SK-N-SH (cell line): ENCODE data around the gene TRMT44. TPM values are rescaled to one million over a fixed set of nuclear protein-coding genes. Genes with fewer than 3 reads are reported as not detected.

ENCODE experiments used
- CTCF ChIA-PET: fragments of 300-600, 350-600 bp; formaldehyde crosslinking; extraction: SDS; loops from one replicate; lab custom pipeline; 2021; lab: Yijun Ruan, JAX
- POLR2A ChIA-PET: fragments of 350-600 bp; sonication (Branson Sonifier 250); formaldehyde crosslinking; extraction: SDS; loops from one replicate; lab custom pipeline; 2020; ENCODE audit warnings: antibody characterized with exemption, inconsistent platforms; lab: Yijun Ruan, JAX
- DNase-seq: peaks from one replicate; pipeline ENCODE4 v3.0.0; 2012
- H2AFZ ChIP-seq: fragments of 200-600 bp; sonication (generic); 2 replicates; pipeline ENCODE4 v1.8.1; 2016; ENCODE audit warnings: antibody characterized with exemption, mild to moderate bottlenecking, low read depth
- H3F3A ChIP-seq: fragments of 200-600 bp; sonication (generic); replicated peaks from 2 replicates; pipeline ENCODE3; 2016; ENCODE audit warnings: antibody characterized with exemption, mild to moderate bottlenecking; ENCODE audit not compliant: insufficient read depth
- H3K27ac ChIP-seq, 2 experiments: fragments of 200-500 bp in 1 of 2; fragments of 200-600 bp in 1 of 2; sonication (Bioruptor generic) in 1 of 2; sonication (generic), shearing (Covaris generic) in 1 of 2; 2 replicates each; pipeline versions ENCODE4 v1.5.1 to v1.6.1; 2014 to 2016; ENCODE audit warnings: low read depth in 2 of 2, inconsistent platforms in 1 of 2, low read length in 1 of 2, mild to moderate bottlenecking in 1 of 2, mixed read lengths in 1 of 2
- H3K27me3 ChIP-seq: fragments of 200-600 bp; sonication (generic), shearing (Covaris generic); 2 replicates; pipeline ENCODE4 v1.6.1; 2016; ENCODE audit warnings: mixed run types; ENCODE audit not compliant: insufficient read depth
- H3K36me3 ChIP-seq, 2 experiments: fragments of 200-500 bp in 1 of 2; fragments of 200-600 bp in 1 of 2; sonication (Bioruptor generic) in 1 of 2; sonication (generic) in 1 of 2; replicated peaks in 1 of 2; 2 replicates each; pipeline versions ENCODE3 to v1.5.1; 2014 to 2016; ENCODE audit warnings: low read length in 1 of 2, mild to moderate bottlenecking in 1 of 2; ENCODE audit not compliant: insufficient read depth in 2 of 2, control insufficient read depth in 1 of 2
- H3K4me1 ChIP-seq, 2 experiments: fragments of 200-500 bp in 1 of 2; fragments of 200-600 bp in 1 of 2; sonication (Bioruptor generic) in 1 of 2; sonication (generic), shearing (Covaris generic) in 1 of 2; 2 replicates each; pipeline versions ENCODE4 v1.5.1 to v1.6.1; 2014 to 2016; ENCODE audit warnings: low read depth in 1 of 2, low read length in 1 of 2, mixed run types in 1 of 2; ENCODE audit not compliant: insufficient read depth in 2 of 2, control insufficient read depth in 1 of 2
- H3K4me2 ChIP-seq: fragments of 200-600 bp; sonication (generic), shearing (Covaris generic); 2 replicates; pipeline ENCODE4 v1.6.1; 2017; ENCODE audit warnings: mixed run types
- H3K4me3 ChIP-seq, 2 experiments: fragments of 200-500 bp in 1 of 2; fragments of 200-600 bp in 1 of 2; sonication (Bioruptor generic) in 1 of 2; sonication (generic), shearing (Covaris generic) in 1 of 2; 2 replicates each; pipeline versions ENCODE4 v1.5.1 to v1.8.1; 2014 to 2016; ENCODE audit warnings: low read depth in 2 of 2, inconsistent platforms in 1 of 2, low read length in 1 of 2, mild to moderate bottlenecking in 1 of 2, mixed read lengths in 1 of 2, moderate library complexity in 1 of 2
- H3K79me2 ChIP-seq: fragments of 200-600 bp; sonication (generic); 2 replicates; pipeline ENCODE4 v1.8.1; 2017; ENCODE audit warnings: mild to moderate bottlenecking; ENCODE audit not compliant: insufficient read depth
- H3K9ac ChIP-seq: fragments of 200-600 bp; sonication (generic); 2 replicates; pipeline ENCODE4 v1.6.1; 2017; ENCODE audit warnings: mixed run types
- H3K9me2 ChIP-seq: fragments of 200-600 bp; sonication (generic); 2 replicates; pipeline ENCODE4 v1.6.1; 2017; ENCODE audit warnings: mixed run types
- H3K9me3 ChIP-seq: fragments of 200-600 bp; sonication (generic); 2 replicates; pipeline ENCODE4 v1.6.1; 2017; ENCODE audit warnings: mixed run types, mild to moderate bottlenecking, moderate library complexity
- H4K20me1 ChIP-seq: fragments of 200-600 bp; sonication (generic); 2 replicates; pipeline ENCODE4 v1.6.1; 2017; ENCODE audit warnings: mild to moderate bottlenecking, mixed run types; ENCODE audit not compliant: insufficient read depth
- CHD2 ChIP-seq: fragments of 150-350 bp; IDR thresholded peaks from 2 replicates; pipeline ENCODE4 v1.6.1; 2018; ENCODE audit warnings: low read length; ENCODE audit not compliant: partially characterized antibody
- FOXJ3 ChIP-seq: sonication (generic); formaldehyde crosslinking; IDR thresholded peaks from 2 replicates; pipeline ENCODE4 v1.5.1; 2020; ENCODE audit warnings: mild to moderate bottlenecking, missing genetic modification reagents
- GATA2 ChIP-seq: sonication (generic); formaldehyde crosslinking; IDR thresholded peaks from 2 replicates; pipeline ENCODE4 v1.5.0; 2020; ENCODE audit warnings: mild to moderate bottlenecking, missing genetic modification reagents
- IRF3 ChIP-seq: fragments of 150-350 bp; IDR thresholded peaks from 2 replicates; pipeline ENCODE4 v1.6.1; 2016; ENCODE audit warnings: mild to moderate bottlenecking, low read depth, low read length
- JUND ChIP-seq: IDR thresholded peaks from 2 replicates; pipeline ENCODE4 v1.4.0; 2012
- MAX ChIP-seq: IDR thresholded peaks from 2 replicates; pipeline ENCODE4 v1.4.0; 2012; ENCODE audit warnings: low read depth
- MEF2A ChIP-seq: IDR thresholded peaks from 2 replicates; pipeline ENCODE4 v1.4.0; 2012; ENCODE audit warnings: low read depth, borderline replicate concordance
- NRF1 ChIP-seq: IDR thresholded peaks from 2 replicates; pipeline ENCODE4 v1.6.1; 2012; ENCODE audit warnings: low read depth, mild to moderate bottlenecking, low read length
- PBX3 ChIP-seq: IDR thresholded peaks from 2 replicates; pipeline ENCODE4; 2012
- POLR2AphosphoS5 ChIP-seq: IDR thresholded peaks from 2 replicates; pipeline ENCODE4 v1.6.1; 2012; ENCODE audit warnings: low read depth, low read length
- RAD21 ChIP-seq: IDR thresholded peaks from 2 replicates; pipeline ENCODE4 v1.6.1; 2012; ENCODE audit warnings: mild to moderate bottlenecking, low read length
- RCOR1 ChIP-seq: fragments of 150-350 bp; IDR thresholded peaks from 2 replicates; pipeline ENCODE4 v1.6.1; 2017; ENCODE audit warnings: antibody characterized with exemption, low read length
- RFX5 ChIP-seq: IDR thresholded peaks from 2 replicates; pipeline ENCODE4 v1.6.1; 2012; ENCODE audit warnings: mild to moderate bottlenecking, improper control_type of control experiment, low read length
- RXRA ChIP-seq: IDR thresholded peaks from 2 replicates; pipeline ENCODE4 v1.4.0; 2012; ENCODE audit warnings: low read depth, mild to moderate bottlenecking, borderline replicate concordance
- TAF1 ChIP-seq: IDR thresholded peaks from 2 replicates; pipeline ENCODE4 v1.6.1; 2012; ENCODE audit warnings: low read depth, mild to moderate bottlenecking, low read length, moderate library complexity, borderline replicate concordance
- TCF12 ChIP-seq: IDR thresholded peaks from 2 replicates; pipeline ENCODE4 v1.4.0; 2012
- USF1 ChIP-seq: IDR thresholded peaks from 2 replicates; pipeline ENCODE4 v1.4.0; 2012; ENCODE audit warnings: low read depth, borderline replicate concordance
- USF2 ChIP-seq: fragments of 150-350 bp; IDR thresholded peaks from 2 replicates; pipeline ENCODE4 v1.6.1; 2017; ENCODE audit warnings: antibody characterized with exemption, low read length, low read depth, borderline replicate concordance
- YY1 ChIP-seq: IDR thresholded peaks from 2 replicates; pipeline ENCODE4 v1.4.0; 2012; ENCODE audit warnings: low read depth, mild to moderate bottlenecking
- WGBS: methylation state at CpG from one replicate; pipeline ENCODE4 v1.1.6; 2017; ENCODE audit warnings: low lambda C conversion rate; 5-methylcytosine and 5-hydroxymethylcytosine counted together
- polyA plus RNA-seq, 3 experiments: library from polyadenylated mRNA; depleted of rRNA; stranded (reverse); fragments of >200 nt; gene quantifications; 2 replicates each; pipeline ENCODE4 v1.2.3, GENCODE V29; 2012

The TRMT44 gene
- polyA plus RNA-seq, 1 of the 3 experiments (the other 2 are of a cell fraction): 6.0 TPM

GRCh38 chr4:8463811-8464210 is 23.2 kb downstream of the TRMT44 start (continued):
- no peak for TF ChIP-seq MEF2A
- no peak for TF ChIP-seq NRF1
- no peak for TF ChIP-seq USF1

- H3K9me2 ChIP-seq: no peaks in the 10 kb centered on the region
- H3K4me1 ChIP-seq: no peaks in the 10 kb centered on the region
- no peaks in the 10 kb centered on the region for H3K9me3 ChIP-seq
- no peak overlapping the region for H3K9ac ChIP-seq
- H2AFZ ChIP-seq: no peak overlapping the region
- ChIA-PET POLR2A (no interaction called here), CTCF (interaction anchor here (1.4 kb wide), 1 partner anchor 130 kb away, joined by 4 read pairs; no protein-coding TSS in a partner anchor)
- no peaks in the 10 kb centered on the region for H4K20me1 ChIP-seq
- no peak overlapping the region for H3K4me3 ChIP-seq
- DNase-seq: no peak
- H3K27ac ChIP-seq: no peak overlapping the region
- no peaks in the 10 kb centered on the region for H3K79me2 ChIP-seq
- TF ChIP-seq IRF3: no peak
- no peak for TF ChIP-seq PBX3
- TF ChIP-seq TAF1: no peak
- no peak for TF ChIP-seq RAD21
- no peak for TF ChIP-seq RCOR1
- TF ChIP-seq USF2: no peak
- TF ChIP-seq TCF12: no peak
- no peak for TF ChIP-seq RFX5
- TF ChIP-seq FOXJ3: no peak
- TF ChIP-seq MAX: no peak
- no peak for TF ChIP-seq CHD2
- no peak for TF ChIP-seq GATA2 (CRISPR knock-in tag)
- no peak for TF ChIP-seq RXRA
- no peak for TF ChIP-seq JUND
- no peak for TF ChIP-seq POLR2AphosphoS5
- TF ChIP-seq YY1: no peak
- H3K27me3 ChIP-seq: no peaks in the 10 kb centered on the region
- H3K4me2 ChIP-seq: no peak overlapping the region
- H3F3A ChIP-seq: peaks cover 5% of the 10 kb centered on the region
- peaks cover 13 to 64% of the 10 kb centered on the region in 2 experiments for H3K36me3 ChIP-seq
- WGBS: 95% methylated on average over 14 of the region's 14 CpGs
These were observed 23.8 kb downstream of the TRMT44 start for GRCh38 chr4:8464381-8464780.
